ENCODE measurements around the gene SKAP2. TPM values are rescaled to one million over a fixed set of nuclear protein-coding genes. Genes with fewer than 3 reads are reported as not detected.

Gene SKAP2
- polyA plus RNA-seq, 1 of the 3 experiments (the other 2 are of a cell fraction), result 0.69 TPM

- H3K4me3 ChIP-seq (ENCODE audit: low read depth in 2 of 2, low read length in 1 of 2), result no peak overlapping the region
- H3K79me2 ChIP-seq (ENCODE audit: insufficient read depth), result no peaks in the 10 kb centered on the region
- WGBS (ENCODE audit: low lambda C conversion rate), result 7% methylated on average over 3 of the region's 3 CpGs
- H3F3A ChIP-seq (replicated peaks; ENCODE audit: insufficient read depth), result no peaks in the 10 kb centered on the region
- H3K9me3 ChIP-seq, result no peaks in the 10 kb centered on the region
- no peak overlapping the region for H3K9ac ChIP-seq
- H3K4me1 ChIP-seq (ENCODE audit: control insufficient read depth in 1 of 2, insufficient read depth in 2 of 2, low read depth in 1 of 2, low read length in 1 of 2), result peaks cover 0 to 15% of the 10 kb centered on the region in 2 experiments; a peak in 2 of 4 replicates
- H2AFZ ChIP-seq (ENCODE audit: low read depth), result no peak overlapping the region
- no peaks in the 10 kb centered on the region for H3K27me3 ChIP-seq (ENCODE audit: insufficient read depth)
- ChIA-PET POLR2A (no interaction called here), CTCF (interaction anchor here (0.9 to 1.1 kb wide), 2 partner anchors 57 to 364 kb away, joined by 3 read pairs; no protein-coding TSS in a partner anchor)
- no peaks in the 10 kb centered on the region for H4K20me1 ChIP-seq (ENCODE audit: insufficient read depth)
- H3K4me2 ChIP-seq, result no peak overlapping the region
- H3K9me2 ChIP-seq, result no peaks in the 10 kb centered on the region
- peak; percentile 50 for DNase-seq
- H3K36me3 ChIP-seq (replicated peaks in 1 of 2; ENCODE audit: control insufficient read depth in 1 of 2, insufficient read depth in 2 of 2, low read length in 1 of 2), result no peaks in the 10 kb centered on the region
- peak overlapping the region in 1 of 2 experiments; percentile 47; a peak in 1 of 4 replicates for H3K27ac ChIP-seq (ENCODE audit: low read depth in 2 of 2, low read length in 1 of 2)
- no peak for TF ChIP-seq ZBTB33 (IDR thresholded peaks at IDR 0.05; ENCODE audit: borderline replicate concordance, low read depth)
- no peak for TF ChIP-seq YY1 (IDR thresholded peaks at IDR 0.05; ENCODE audit: low read depth)
- TF ChIP-seq TEAD4 (IDR thresholded peaks at IDR 0.05; ENCODE audit: borderline replicate concordance, insufficient read depth), result no peak
- no peak for TF ChIP-seq POLR2AphosphoS5 (IDR thresholded peaks at IDR 0.05; ENCODE audit: low read depth, low read length)
- no peak for TF ChIP-seq ELF1 (IDR thresholded peaks at IDR 0.05)
- no peak for TF ChIP-seq IRF3 (IDR thresholded peaks at IDR 0.05; ENCODE audit: low read depth, low read length)
- no peak for TF ChIP-seq FOXM1 (IDR thresholded peaks at IDR 0.05; ENCODE audit: low read depth)
- no peak for TF ChIP-seq CTCF (IDR thresholded peaks at IDR 0.05)
- TF ChIP-seq USF1 (IDR thresholded peaks at IDR 0.05; ENCODE audit: borderline replicate concordance, low read depth), result no peak
- TF ChIP-seq RCOR1 (IDR thresholded peaks at IDR 0.05; ENCODE audit: low read length), result peak; percentile 67; the same call in 1 of the 2 replicates
- no peak for TF ChIP-seq FOXJ3 (CRISPR knock-in tag; IDR thresholded peaks at IDR 0.05)
- no peak for TF ChIP-seq RAD21 (IDR thresholded peaks at IDR 0.05; ENCODE audit: low read length)
- no peak for TF ChIP-seq NFIC (IDR thresholded peaks at IDR 0.05; ENCODE audit: borderline replicate concordance)
- no peak for TF ChIP-seq PBX3 (IDR thresholded peaks at IDR 0.05)
- TF ChIP-seq CHD2 (IDR thresholded peaks at IDR 0.05; ENCODE audit: low read length, partially characterized antibody), result peak; percentile 46
- no peak for TF ChIP-seq FOSL2 (IDR thresholded peaks at IDR 0.05; ENCODE audit: borderline replicate concordance, low read depth)
- TF ChIP-seq NRF1 (IDR thresholded peaks at IDR 0.05; ENCODE audit: low read depth, low read length), result no peak
- no peak for TF ChIP-seq EZH2phosphoT487 (IDR thresholded peaks at IDR 0.05; ENCODE audit: borderline replicate concordance, low read depth)
- no peak for TF ChIP-seq GABPA (IDR thresholded peaks at IDR 0.05; ENCODE audit: low read depth)
- TF ChIP-seq SMC3 (IDR thresholded peaks at IDR 0.05; ENCODE audit: low read depth, low read length), result no peak
- no peak for TF ChIP-seq USF2 (IDR thresholded peaks at IDR 0.05; ENCODE audit: borderline replicate concordance, low read depth, low read length)
- TF ChIP-seq MAX (IDR thresholded peaks at IDR 0.05; ENCODE audit: low read depth), result no peak
- TF ChIP-seq TCF12 (IDR thresholded peaks at IDR 0.05), result no peak
- no peak for TF ChIP-seq MEF2A (IDR thresholded peaks at IDR 0.05; ENCODE audit: borderline replicate concordance, low read depth)
- 0 out of 2 replicates have a peak, but pooled peaks have one; percentile 15 for TF ChIP-seq GATA2 (CRISPR knock-in tag; IDR thresholded peaks at IDR 0.05)
- no peak for TF ChIP-seq MXI1 (IDR thresholded peaks at IDR 0.05; ENCODE audit: low read depth, low read length)
- TF ChIP-seq RXRA (IDR thresholded peaks at IDR 0.05; ENCODE audit: borderline replicate concordance, low read depth), result no peak
Measured at GRCh38 chr7:26815426-26815825, 49.0 kb downstream of the SKAP2 start.
